CD4-positive, alpha-beta T cell treated with Interleukin-15 for 4 hours (primary cell): ENCODE results near the gene SHD.
"Not testable (repeated sequence)": the region's sequence is repeated elsewhere in the genome, so short reads cannot be mapped to it uniquely, and the experiment has no call there.

ENCODE experiments used
- DNase-seq: peaks from one replicate; pipeline ENCODE4 v3.0.0-alpha.2; 2020; ENCODE audit warnings: low spot score

SHD gene

GRCh38 chr19:4267101-4267900 is 11.8 kb upstream of the SHD start:
- DNase-seq, result peak; percentile 46

GRCh38 chr19:4267901-4268815 is 10.9 kb upstream of the SHD start:
- no peak for DNase-seq

- DNase-seq, result no peak
Observed at GRCh38 chr19:4268816-4269430, 10.1 kb upstream of the SHD start.

- DNase-seq, result no peak
Observed at GRCh38 chr19:4272894-4273293, 6.2 kb upstream of the SHD start.

GRCh38 chr19:4274321-4274686 is 4.8 kb upstream of the SHD start:
- not testable (repeated sequence) for DNase-seq

GRCh38 chr19:4277191-4277696 is 1.8 kb upstream of the SHD start:
- no peak for DNase-seq

GRCh38 chr19:4278010-4278409 is 1.1 kb upstream of the SHD start:
- no peak for DNase-seq

GRCh38 chr19:4279267-4279529 is 132 bp downstream of the SHD start:
- no peak for DNase-seq

- no peak for DNase-seq
Observed at GRCh38 chr19:4279530-4280422, 710 bp downstream of the SHD start.

- no peak for DNase-seq
Observed at GRCh38 chr19:4284176-4284958, 5.3 kb downstream of the SHD start.

- DNase-seq, result no peak
Observed at GRCh38 chr19:4284974-4285373, 5.9 kb downstream of the SHD start.

- not testable (repeated sequence) for DNase-seq
Observed at GRCh38 chr19:4286141-4286540, 7.1 kb downstream of the SHD start.

- no peak for DNase-seq
Observed at GRCh38 chr19:4288091-4288777, 9.2 kb downstream of the SHD start.

GRCh38 chr19:4291184-4291732 is 12.2 kb downstream of the SHD start:
- no peak for DNase-seq

- DNase-seq, result no peak
Observed at GRCh38 chr19:4292515-4292914, 13.4 kb downstream of the SHD start.

- DNase-seq, result no peak
Observed at GRCh38 chr19:4294389-4294788, 15.3 kb downstream of the SHD start.

GRCh38 chr19:4295972-4296771 is 17.1 kb downstream of the SHD start:
- no peak for DNase-seq

- DNase-seq, result no peak
Observed at GRCh38 chr19:4297901-4298809, 19.1 kb downstream of the SHD start.
